Activated CD4-positive, alpha-beta memory T cell treated with anti-CD3 and anti-CD28 coated beads, Interleukin-2, amount 10 ng/mL, durations not matched to agents 7 days and 5 days (primary cell): ENCODE measurements around the gene ZMYND8. TPM values are rescaled to one million over a fixed set of nuclear protein-coding genes. Genes with fewer than 3 reads are reported as not detected.

Experiments
- CTCF ChIA-PET: fragments of 350-600 bp; sonication (Branson Sonifier 250); formaldehyde crosslinking; loops from one replicate; lab custom pipeline; 2021; ENCODE audit warnings: antibody characterized with exemption, inconsistent platforms; lab: Charles Lee
- POLR2A ChIA-PET: fragments of 350-600 bp; sonication (Branson Sonifier 250); formaldehyde crosslinking; loops from one replicate; lab custom pipeline; 2021; ENCODE audit warnings: antibody characterized with exemption; lab: Charles Lee
- DNase-seq: peaks from one replicate; pipeline ENCODE4 v3.0.0-alpha.2; 2020
- H3K27ac Mint-ChIP-seq: one replicate; pipeline ENCODE4 v1.8.0; 2021; ENCODE audit warnings: mild to moderate bottlenecking, mixed read lengths
- H3K27me3 Mint-ChIP-seq: one replicate; pipeline ENCODE4 v1.8.0; 2021; ENCODE audit warnings: mixed read lengths
- H3K36me3 Mint-ChIP-seq: one replicate; pipeline ENCODE4 v1.8.0; 2021; ENCODE audit warnings: low read depth, mixed read lengths
- H3K4me1 Mint-ChIP-seq: one replicate; pipeline ENCODE4 v1.8.0; 2021; ENCODE audit warnings: mixed read lengths
- H3K4me3 Mint-ChIP-seq: one replicate; pipeline ENCODE4 v1.8.0; 2021; ENCODE audit warnings: mild to moderate bottlenecking, mixed read lengths
- H3K9me3 Mint-ChIP-seq: one replicate; pipeline ENCODE4 v1.8.0; 2021; ENCODE audit warnings: mixed read lengths
- total RNA-seq, 2 experiments: library from RNA; stranded (reverse); gene quantifications; one replicate each; pipeline ENCODE4 v1.2.3, GENCODE V29; 2021

Gene ZMYND8
- total RNA-seq, 2 experiments from 2014 or later = 37.8 to 44.2 TPM

DNA sequence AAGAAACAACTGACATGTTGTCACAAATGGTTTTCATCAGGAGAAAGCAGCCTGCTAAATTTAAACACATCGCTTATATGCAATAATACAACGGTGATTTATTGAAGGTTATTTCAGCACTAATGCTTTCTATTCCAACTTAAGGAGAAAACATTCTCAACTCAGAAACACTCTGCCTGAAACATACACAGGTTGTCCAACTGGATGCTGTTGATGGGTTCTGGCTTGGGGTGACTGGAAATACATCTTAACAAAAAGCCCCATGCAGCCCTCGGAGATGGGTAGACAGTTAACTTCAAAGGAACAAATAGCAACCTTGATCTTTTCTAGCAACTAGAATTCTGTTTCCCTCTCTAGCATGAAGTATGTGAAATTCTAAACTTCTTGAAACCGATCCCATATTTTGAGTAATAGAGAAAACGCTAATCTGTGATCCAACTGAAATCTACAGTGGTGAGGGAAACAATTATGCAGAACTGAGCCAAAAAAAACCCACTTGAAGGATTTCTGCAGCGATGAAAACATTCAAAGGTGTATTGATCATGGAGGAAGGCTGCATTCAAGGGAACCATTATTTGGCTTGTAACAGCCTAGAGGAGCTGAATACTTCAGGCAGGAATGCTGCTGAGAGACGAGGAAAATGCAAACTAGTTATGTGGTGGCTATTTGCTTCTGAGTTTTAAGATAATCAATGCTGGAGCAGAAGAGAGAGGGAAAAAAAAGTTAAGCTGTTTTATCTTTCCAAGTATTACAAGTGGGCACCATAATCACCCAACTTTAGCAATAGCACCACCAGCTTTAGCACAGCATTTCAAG is 6.9 kb downstream of the ZMYND8 start:
- CTCF ChIA-PET = interaction anchor here (0.7 to 3.6 kb wide), 4 partner anchors 34 to 107 kb away, joined by 5 to 20 read pairs (median 6); no protein-coding TSS in a partner anchor
- H3K36me3 Mint-ChIP-seq = peaks cover 26% of the 10 kb centered on the region
- POLR2A ChIA-PET = no interaction called here

DNA sequence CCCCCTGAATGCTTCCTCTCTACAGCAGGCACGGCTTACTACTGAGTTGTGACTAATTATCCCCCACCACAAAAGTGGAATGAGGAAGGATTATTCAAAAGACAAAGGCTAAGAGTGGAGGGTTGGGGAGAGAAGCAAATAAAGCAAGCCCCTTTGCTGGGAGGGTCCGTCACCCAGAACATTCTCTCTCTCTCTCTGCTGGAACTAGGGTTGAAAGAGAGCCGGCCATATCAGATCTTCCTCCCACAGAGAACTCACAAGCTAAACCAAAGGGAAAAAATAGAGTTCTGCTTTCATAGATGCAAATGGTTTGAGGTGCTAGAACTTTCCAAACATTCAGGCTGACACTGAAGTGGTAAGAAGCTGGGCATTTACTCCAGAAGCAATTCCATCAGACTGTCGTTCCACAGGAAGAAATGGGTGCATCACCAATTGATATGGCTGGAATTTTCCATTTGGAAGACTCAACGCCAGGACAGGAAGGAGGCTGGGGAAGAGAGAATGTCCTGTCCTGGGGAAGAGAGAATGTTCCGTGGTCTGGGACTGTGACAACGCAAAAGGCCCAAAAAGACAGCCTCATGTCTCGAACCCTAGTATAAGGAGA is 7.9 kb downstream of the ZMYND8 start:
- Mint-ChIP-seq H3K4me1 (peaks cover 21% of the 10 kb centered on the region), H3K27ac (no peak overlapping the region), H3K9me3 (no peaks in the 10 kb centered on the region), H3K27me3 (no peaks in the 10 kb centered on the region), H3K4me3 (no peak overlapping the region), H3K36me3 (peaks cover 29% of the 10 kb centered on the region)
- CTCF ChIA-PET = interaction anchor here (2.1 to 3.6 kb wide), 2 partner anchors 36 to 75 kb away, joined by 6 to 20 read pairs; no protein-coding TSS in a partner anchor
- POLR2A ChIA-PET = no interaction called here
- no peak for DNase-seq

More for the DNA sequence above, 6.9 kb downstream of the ZMYND8 start:
- no peaks in the 10 kb centered on the region for H3K27me3 Mint-ChIP-seq
- no peak overlapping the region for H3K27ac Mint-ChIP-seq
- no peaks in the 10 kb centered on the region for H3K9me3 Mint-ChIP-seq
- H3K4me3 Mint-ChIP-seq = no peak overlapping the region
- H3K4me1 Mint-ChIP-seq = peaks cover 19% of the 10 kb centered on the region
- DNase-seq = no peak

DNA sequence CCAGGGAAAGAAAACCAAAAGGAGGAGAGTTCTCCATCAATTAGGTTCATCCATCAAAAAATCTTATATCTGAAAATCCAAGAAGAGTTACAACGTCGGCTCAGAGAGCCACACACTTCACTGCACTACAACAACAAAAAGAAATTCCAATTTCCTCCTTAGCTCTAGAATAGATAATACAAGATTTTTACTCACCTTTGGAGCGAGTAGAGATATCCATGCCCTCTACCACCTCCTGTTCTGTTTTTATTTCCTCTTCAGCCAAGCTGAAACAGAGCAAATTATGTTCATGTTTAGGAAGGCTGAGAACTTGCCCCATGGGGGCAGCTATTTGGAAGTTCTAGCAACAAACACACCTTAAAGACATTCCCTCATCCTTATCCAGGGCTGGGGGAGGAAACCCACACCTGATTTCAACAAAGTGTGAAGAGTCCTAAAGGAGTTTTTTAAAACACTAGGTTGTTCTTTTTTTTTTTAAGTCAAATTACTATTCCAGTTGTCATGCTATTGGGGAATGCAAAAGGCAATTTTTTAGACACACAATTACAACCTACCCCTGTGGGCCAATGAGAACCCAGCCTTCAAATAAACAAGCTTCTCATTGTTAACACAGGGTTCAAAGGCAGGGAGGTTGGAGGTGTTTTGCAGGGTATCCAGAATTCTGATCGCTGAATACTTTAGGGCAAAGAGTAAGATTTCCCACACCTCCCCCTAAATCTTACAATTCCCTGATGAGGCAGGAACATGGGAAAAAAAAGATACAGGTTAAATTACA is 8.7 kb downstream of the ZMYND8 start:
- DNase-seq = no peak
- Mint-ChIP-seq H3K9me3 (no peaks in the 10 kb centered on the region), H3K27ac (no peak overlapping the region), H3K4me1 (peaks cover 21% of the 10 kb centered on the region), H3K27me3 (no peaks in the 10 kb centered on the region), H3K4me3 (no peak overlapping the region), H3K36me3 (peaks cover 29% of the 10 kb centered on the region)
- POLR2A ChIA-PET = interaction anchor here (1.0 kb wide), 1 partner anchor 73 kb away, joined by 3 read pairs; no protein-coding TSS in a partner anchor
- CTCF ChIA-PET = interaction anchor here (1.4 to 2.1 kb wide), 3 partner anchors 9 to 75 kb away, joined by 3 to 6 read pairs (median 4); partner anchors contain the start of gene ZMYND8

DNA sequence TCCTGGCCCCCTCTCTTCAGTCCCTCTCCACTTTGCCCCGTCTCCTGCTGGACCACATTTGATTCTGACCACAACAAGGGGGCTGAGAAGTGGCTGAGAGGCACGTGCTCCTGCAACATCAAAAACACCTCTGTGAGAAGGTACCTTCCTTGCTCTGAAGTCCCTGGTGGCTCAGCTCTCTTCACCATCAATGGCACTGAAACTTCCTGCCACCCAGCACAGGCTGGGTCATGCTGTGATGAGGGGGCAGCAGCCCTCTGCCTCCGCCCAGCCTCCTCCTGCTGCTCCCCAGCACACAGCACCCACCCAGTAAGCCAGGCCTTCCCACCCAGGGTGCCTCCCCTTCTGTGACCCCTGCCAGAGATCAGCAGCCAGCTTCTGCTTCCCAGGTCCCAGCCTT is 10.3 kb downstream of the ZMYND8 start:
- CTCF ChIA-PET = no interaction called here
- Mint-ChIP-seq H3K4me1 (peaks cover 21% of the 10 kb centered on the region), H3K27me3 (no peaks in the 10 kb centered on the region), H3K27ac (no peak overlapping the region), H3K4me3 (no peak overlapping the region), H3K36me3 (peaks cover 32% of the 10 kb centered on the region), H3K9me3 (no peaks in the 10 kb centered on the region)
- POLR2A ChIA-PET = no interaction called here
- no peak for DNase-seq

DNA sequence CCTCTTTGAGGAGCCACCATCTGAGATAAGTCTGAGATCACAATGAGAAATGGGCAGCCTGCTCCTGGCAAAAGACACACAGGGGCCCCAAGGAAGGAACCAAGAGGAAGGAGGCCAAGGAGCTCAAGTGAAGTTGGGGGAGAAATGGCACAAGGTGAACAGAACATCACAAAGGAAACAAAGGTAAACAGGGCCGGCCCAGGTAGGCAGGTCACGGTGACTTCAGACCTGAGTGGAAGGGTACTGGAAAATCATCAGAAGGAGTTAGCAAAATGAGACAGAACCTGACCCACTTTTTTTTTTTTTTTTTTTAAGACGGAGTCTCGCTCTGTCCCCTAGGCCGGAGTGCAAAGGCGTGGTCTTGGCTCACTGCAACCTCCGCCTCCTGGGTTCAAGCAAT is 11.3 kb downstream of the ZMYND8 start:
- Mint-ChIP-seq H3K4me3 (no peak overlapping the region), H3K27me3 (no peaks in the 10 kb centered on the region), H3K27ac (no peak overlapping the region), H3K9me3 (no peaks in the 10 kb centered on the region), H3K4me1 (peaks cover 21% of the 10 kb centered on the region), H3K36me3 (peaks cover 35% of the 10 kb centered on the region)
- ChIA-PET POLR2A (interaction anchor here (1.2 kb wide), 1 partner anchor 11 kb away, joined by 4 read pairs; no protein-coding TSS in a partner anchor), CTCF (no interaction called here)
- no peak for DNase-seq

DNA sequence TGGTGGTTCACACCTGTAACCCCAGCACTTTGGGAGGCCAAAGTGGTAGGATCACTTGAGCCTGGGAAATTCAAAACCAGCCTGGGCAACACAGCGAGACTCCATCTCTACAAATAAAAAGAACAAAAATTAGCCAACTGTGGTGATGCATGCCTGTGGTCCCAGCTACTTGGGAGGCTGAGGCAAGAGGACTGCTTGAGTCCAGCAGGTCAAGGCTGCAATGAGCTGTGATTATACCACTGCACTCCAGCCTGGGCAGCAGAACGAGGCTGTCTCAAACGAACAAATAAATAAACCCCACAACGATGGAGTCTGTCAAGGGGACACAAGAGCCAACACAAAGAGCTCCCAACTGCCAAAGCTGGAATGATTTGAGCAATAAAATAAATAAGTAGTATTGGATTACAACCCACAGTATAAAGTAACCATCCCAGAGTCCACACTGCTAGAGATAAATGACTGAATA is 13.5 kb downstream of the ZMYND8 start:
- Mint-ChIP-seq H3K4me1 (peaks cover 21% of the 10 kb centered on the region), H3K27ac (no peak overlapping the region), H3K9me3 (no peaks in the 10 kb centered on the region), H3K4me3 (no peak overlapping the region), H3K27me3 (no peaks in the 10 kb centered on the region), H3K36me3 (peaks cover 44% of the 10 kb centered on the region)
- ChIA-PET POLR2A (interaction anchor here (1.0 to 1.1 kb wide), 2 partner anchors 9 to 159 kb away, joined by 3 read pairs; no protein-coding TSS in a partner anchor), CTCF (interaction anchor here (1.6 kb wide), 1 partner anchor 41 kb away, joined by 6 read pairs; no protein-coding TSS in a partner anchor)
- no peak for DNase-seq

DNA sequence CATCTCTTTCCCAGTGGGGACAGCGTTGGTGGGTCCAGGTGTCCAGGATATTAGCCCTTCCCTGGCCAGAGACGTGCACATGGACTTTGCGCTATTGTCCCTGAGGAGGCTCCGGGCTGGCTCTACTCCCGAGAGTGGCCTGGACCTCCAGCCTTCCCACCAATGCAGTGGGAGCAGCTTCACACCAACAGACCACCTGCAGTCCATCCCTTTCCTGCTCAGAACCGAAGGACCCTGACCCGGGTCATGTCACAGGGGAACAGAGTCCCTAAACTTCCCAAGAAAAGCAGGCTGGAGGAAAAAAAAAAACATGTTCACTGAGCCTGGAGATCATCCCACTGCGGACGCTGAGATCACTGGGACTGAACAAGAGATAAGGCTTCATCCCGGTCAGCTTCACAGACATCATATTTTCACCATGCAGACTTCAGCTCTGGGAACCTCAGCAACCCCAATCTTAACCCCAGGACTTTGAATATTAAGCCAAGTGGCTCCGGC is 18.3 kb downstream of the ZMYND8 start:
- Mint-ChIP-seq H3K27ac (no peak overlapping the region), H3K27me3 (no peaks in the 10 kb centered on the region), H3K36me3 (peaks cover 34% of the 10 kb centered on the region), H3K9me3 (no peaks in the 10 kb centered on the region), H3K4me3 (no peak overlapping the region), H3K4me1 (peaks cover 14% of the 10 kb centered on the region)
- ChIA-PET CTCF (interaction anchor here (0.7 kb wide), 1 partner anchor 46 kb away, joined by 3 read pairs; no protein-coding TSS in a partner anchor), POLR2A (no interaction called here)
- DNase-seq = no peak

DNA sequence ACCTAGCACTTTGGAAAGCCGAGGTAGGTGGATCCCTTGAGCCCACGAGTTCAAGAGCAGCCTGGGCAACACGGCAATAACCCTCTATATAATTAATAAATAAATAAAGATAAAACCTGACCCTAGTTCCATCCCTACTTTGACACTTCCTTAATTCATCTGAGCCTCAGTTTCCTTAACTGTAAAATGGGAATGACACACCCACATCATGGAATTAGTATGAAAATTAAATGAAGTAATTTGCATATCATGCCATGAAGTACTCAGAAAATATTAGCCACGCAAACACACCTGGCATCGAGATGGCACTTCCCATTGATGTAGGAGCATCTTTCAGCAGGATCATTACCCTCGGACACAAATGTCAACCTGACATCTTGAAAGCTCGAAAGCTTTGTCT is 19.1 kb downstream of the ZMYND8 start:
- H3K9me3 Mint-ChIP-seq = no peaks in the 10 kb centered on the region
- H3K36me3 Mint-ChIP-seq = peaks cover 38% of the 10 kb centered on the region
- peaks cover 19% of the 10 kb centered on the region for H3K4me1 Mint-ChIP-seq
- no peak overlapping the region for H3K27ac Mint-ChIP-seq
- DNase-seq = no peak
- no peaks in the 10 kb centered on the region for H3K27me3 Mint-ChIP-seq
- no peak overlapping the region for H3K4me3 Mint-ChIP-seq
- POLR2A ChIA-PET = no interaction called here
- CTCF ChIA-PET = no interaction called here

DNA sequence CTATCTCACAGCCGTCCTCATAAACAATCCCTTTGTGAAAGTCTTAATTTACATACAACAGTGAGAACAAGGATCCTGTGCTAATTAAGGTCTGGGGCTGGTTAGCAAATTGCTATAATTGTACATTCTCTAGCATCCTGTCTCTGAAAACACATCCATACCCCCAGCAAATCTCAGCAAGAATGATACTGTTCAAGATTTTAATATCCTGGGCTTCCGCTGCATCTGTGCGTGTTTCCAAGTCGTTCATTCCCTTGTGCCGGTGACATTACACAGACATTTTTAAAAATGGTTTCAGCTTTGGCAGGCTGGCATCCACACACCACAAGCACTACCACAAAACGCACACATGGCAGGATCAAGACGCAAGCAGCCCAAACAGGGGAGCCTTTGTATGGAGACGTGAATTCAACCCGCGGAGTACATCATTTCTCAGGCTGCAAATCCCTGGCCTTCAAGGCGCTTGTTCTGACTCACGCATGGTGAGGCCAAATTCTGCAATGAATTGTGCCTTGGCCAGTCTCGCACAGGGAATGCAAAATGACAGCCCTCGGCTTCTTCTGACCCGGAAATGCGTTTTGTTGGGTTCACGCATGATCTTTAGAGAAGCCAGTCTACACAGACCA is 20.3 kb downstream of the ZMYND8 start:
- Mint-ChIP-seq H3K36me3 (peaks cover 47% of the 10 kb centered on the region), H3K9me3 (no peaks in the 10 kb centered on the region), H3K4me1 (peaks cover 28% of the 10 kb centered on the region), H3K4me3 (no peak overlapping the region), H3K27ac (no peak overlapping the region), H3K27me3 (no peaks in the 10 kb centered on the region)
- POLR2A ChIA-PET = no interaction called here
- CTCF ChIA-PET = no interaction called here
- DNase-seq = no peak

DNA sequence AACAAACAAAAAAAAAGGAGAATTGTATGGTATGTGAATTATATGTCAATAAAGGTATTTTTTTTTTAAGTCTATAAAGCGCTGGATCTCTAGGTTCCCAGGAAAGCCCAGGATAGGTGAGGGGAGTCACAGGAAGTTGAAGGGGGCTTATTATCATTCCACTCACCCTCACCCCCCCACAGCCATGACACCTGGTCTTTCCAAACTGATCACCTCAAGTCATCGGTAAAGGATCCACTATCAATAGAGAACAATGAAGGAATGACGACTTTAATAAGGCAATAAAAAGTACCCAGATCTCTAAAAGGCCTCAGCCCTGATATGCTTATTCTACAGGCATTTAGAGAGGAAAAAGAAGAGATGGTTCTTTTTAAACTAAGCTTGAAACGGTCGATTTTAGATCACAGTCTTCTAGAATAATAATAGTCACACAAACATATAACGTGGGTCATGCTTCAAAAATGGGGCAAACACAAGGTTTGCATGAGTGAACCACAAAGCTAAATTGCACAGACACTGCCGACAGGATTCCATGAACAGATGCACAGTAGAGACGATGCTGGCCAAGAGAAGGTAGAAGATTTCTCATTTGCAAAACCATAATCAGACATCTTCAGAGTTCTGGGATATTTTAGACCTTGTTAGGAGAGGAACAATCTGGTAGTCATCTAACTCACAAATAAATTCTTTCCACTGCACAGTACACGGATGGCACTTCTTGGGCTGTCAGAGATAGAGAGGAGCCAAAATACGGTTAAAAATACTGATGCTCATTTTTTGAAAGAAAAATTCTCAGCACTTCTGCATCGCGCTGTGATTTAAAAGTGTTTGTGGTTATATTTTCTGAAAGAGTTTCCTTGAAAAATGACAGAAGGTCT is 21.0 kb downstream of the ZMYND8 start:
- H3K27ac Mint-ChIP-seq = no peak overlapping the region
- CTCF ChIA-PET = no interaction called here
- no peaks in the 10 kb centered on the region for H3K9me3 Mint-ChIP-seq
- no peak for DNase-seq
- peaks cover 49% of the 10 kb centered on the region for H3K36me3 Mint-ChIP-seq
- H3K4me1 Mint-ChIP-seq = peaks cover 33% of the 10 kb centered on the region
- H3K4me3 Mint-ChIP-seq = no peak overlapping the region
- POLR2A ChIA-PET = no interaction called here
- H3K27me3 Mint-ChIP-seq = no peaks in the 10 kb centered on the region

DNA sequence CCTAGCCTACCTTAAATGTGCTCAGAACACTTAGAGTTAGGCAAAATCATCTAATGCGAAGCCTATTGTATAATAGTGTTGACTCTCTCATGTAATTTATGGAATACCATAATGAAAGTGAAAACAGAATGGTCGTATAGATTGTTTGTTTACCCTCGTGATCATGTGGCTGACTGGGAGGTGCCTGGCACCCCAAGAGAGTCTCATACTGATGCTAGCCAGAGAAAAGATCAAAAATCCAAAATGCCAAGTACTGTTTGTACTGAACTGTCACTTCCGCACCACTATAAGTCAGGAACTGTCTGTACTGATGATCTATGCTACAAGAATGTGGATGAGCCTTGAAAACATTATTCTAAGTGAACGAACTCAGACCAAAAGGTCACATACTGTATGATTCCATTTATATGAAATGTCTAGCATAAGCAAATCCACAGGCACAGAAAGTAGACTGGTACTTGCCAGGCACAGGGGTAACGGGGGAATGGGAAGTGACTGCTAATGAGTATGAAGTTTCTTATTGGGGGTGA is 22.4 kb downstream of the ZMYND8 start:
- Mint-ChIP-seq H3K27me3 (no peaks in the 10 kb centered on the region), H3K4me3 (peak overlapping the region; percentile 16), H3K4me1 (peaks cover 33% of the 10 kb centered on the region), H3K27ac (peak overlapping the region; percentile 45), H3K9me3 (no peaks in the 10 kb centered on the region), H3K36me3 (peaks cover 47% of the 10 kb centered on the region)
- no peak for DNase-seq
- CTCF ChIA-PET = no interaction called here
- POLR2A ChIA-PET = no interaction called here
